Endothelial cell of hepatic sinusoid (primary cell): Measurements from ENCODE around the gene ELMO1.

Experiments used
- in situ Hi-C: cut with HindIII; loops from 2 replicates; pipeline ENCODE4 v1.10.0; 2017; ENCODE audit warnings: low sequenced_read_pairs

ELMO1 gene

GRCh38 chr7:37433166-37433565 is 15.5 kb downstream of the ELMO1 start:
- in situ Hi-C loops, result no loop called here

- in situ Hi-C loops, result no loop called here
These were observed 16.3 kb downstream of the ELMO1 start for GRCh38 chr7:37432281-37432920.

- in situ Hi-C loops, result no loop called here
These were observed 17.3 kb downstream of the ELMO1 start for GRCh38 chr7:37431413-37431812.

- in situ Hi-C loops, result no loop called here
These were observed 18.0 kb downstream of the ELMO1 start for GRCh38 chr7:37430640-37431039.

GRCh38 chr7:37430171-37430570 is 18.5 kb downstream of the ELMO1 start:
- in situ Hi-C loops, result no loop called here

- in situ Hi-C loops, result no loop called here
These were observed 19.3 kb downstream of the ELMO1 start for GRCh38 chr7:37429435-37429791.

GRCh38 chr7:37428681-37429434 is 19.8 kb downstream of the ELMO1 start:
- in situ Hi-C loops, result no loop called here

GRCh38 chr7:37427276-37427940 is 21.3 kb downstream of the ELMO1 start:
- in situ Hi-C loops, result no loop called here

GRCh38 chr7:37425498-37425897 is 23.2 kb downstream of the ELMO1 start:
- in situ Hi-C loops, result no loop called here

GRCh38 chr7:37424995-37425394 is 23.7 kb downstream of the ELMO1 start:
- in situ Hi-C loops, result no loop called here

- in situ Hi-C loops, result no loop called here
These were observed 24.1 kb downstream of the ELMO1 start for GRCh38 chr7:37424521-37424920.

- in situ Hi-C loops, result no loop called here
These were observed 26.7 kb downstream of the ELMO1 start for GRCh38 chr7:37421861-37422500.

- in situ Hi-C loops, result no loop called here
These were observed 27.5 kb downstream of the ELMO1 start for GRCh38 chr7:37420946-37421695.

- in situ Hi-C loops, result no loop called here
These were observed 29.2 kb downstream of the ELMO1 start for GRCh38 chr7:37419496-37419895.

- in situ Hi-C loops, result no loop called here
These were observed 30.3 kb downstream of the ELMO1 start for GRCh38 chr7:37418381-37418780.

GRCh38 chr7:37417107-37417474 is 31.6 kb downstream of the ELMO1 start:
- in situ Hi-C loops, result no loop called here

- in situ Hi-C loops, result no loop called here
These were observed 32.1 kb downstream of the ELMO1 start for GRCh38 chr7:37416378-37417106.

- in situ Hi-C loops, result no loop called here
These were observed 33.0 kb downstream of the ELMO1 start for GRCh38 chr7:37415629-37416028.

GRCh38 chr7:37414352-37414983 is 34.2 kb downstream of the ELMO1 start:
- in situ Hi-C loops, result no loop called here
